Measurements from ENCODE around the gene IL12RB2.

IL12RB2 gene, protein sequence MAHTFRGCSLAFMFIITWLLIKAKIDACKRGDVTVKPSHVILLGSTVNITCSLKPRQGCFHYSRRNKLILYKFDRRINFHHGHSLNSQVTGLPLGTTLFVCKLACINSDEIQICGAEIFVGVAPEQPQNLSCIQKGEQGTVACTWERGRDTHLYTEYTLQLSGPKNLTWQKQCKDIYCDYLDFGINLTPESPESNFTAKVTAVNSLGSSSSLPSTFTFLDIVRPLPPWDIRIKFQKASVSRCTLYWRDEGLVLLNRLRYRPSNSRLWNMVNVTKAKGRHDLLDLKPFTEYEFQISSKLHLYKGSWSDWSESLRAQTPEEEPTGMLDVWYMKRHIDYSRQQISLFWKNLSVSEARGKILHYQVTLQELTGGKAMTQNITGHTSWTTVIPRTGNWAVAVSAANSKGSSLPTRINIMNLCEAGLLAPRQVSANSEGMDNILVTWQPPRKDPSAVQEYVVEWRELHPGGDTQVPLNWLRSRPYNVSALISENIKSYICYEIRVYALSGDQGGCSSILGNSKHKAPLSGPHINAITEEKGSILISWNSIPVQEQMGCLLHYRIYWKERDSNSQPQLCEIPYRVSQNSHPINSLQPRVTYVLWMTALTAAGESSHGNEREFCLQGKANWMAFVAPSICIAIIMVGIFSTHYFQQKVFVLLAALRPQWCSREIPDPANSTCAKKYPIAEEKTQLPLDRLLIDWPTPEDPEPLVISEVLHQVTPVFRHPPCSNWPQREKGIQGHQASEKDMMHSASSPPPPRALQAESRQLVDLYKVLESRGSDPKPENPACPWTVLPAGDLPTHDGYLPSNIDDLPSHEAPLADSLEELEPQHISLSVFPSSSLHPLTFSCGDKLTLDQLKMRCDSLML

GRCh38 chr1:67307251-67308060, at the start of gene IL12RB2:
Gene IL12RB2, plus strand, starts transcription at chr1:67307873. Its CDS starts 12,496 bp downstream, at chr1:67320369.
- TF ChIP-seq SCRT2 (tag by site-specific recombination; IDR thresholded peaks at IDR 0.05) (peak; percentile 48), ZNF785 (tag by site-specific recombination; IDR thresholded peaks at IDR 0.05) (no peak), OVOL3 (tag by site-specific recombination; IDR thresholded peaks at IDR 0.05) (no peak), KLF1 (tag by site-specific recombination; IDR thresholded peaks at IDR 0.05) (0 out of 2 replicates have a peak, but pooled peaks have one; percentile 18), GLIS1 (tag by site-specific recombination; IDR thresholded peaks at IDR 0.05) (no peak), ZBTB26 (tag by site-specific recombination; optimal IDR thresholded peaks at IDR 0.05) (peak; percentile 26), SP3 (tag by site-specific recombination; IDR thresholded peaks at IDR 0.05) (peak; percentile 20; the same call in 1 of the 2 replicates), SP2 (tag by site-specific recombination; IDR thresholded peaks at IDR 0.05) (0 out of 2 replicates have a peak, but pooled peaks have one; percentile 8), ZFHX2 (tag by site-specific recombination; conservative IDR thresholded peaks at IDR 0.05) (peak; percentile 46; the same call in 1 of the 2 replicates), ZNF223 (tag by site-specific recombination; IDR thresholded peaks at IDR 0.05) (no peak), ZNF335 (tag by site-specific recombination; conservative IDR thresholded peaks at IDR 0.05) (peak; percentile 42), ZBTB17 (tag by site-specific recombination; IDR thresholded peaks at IDR 0.05) (peak; percentile 58), ZNF544 (tag by site-specific recombination; IDR thresholded peaks at IDR 0.05) (no peak)
- H3K27ac ChIP-seq (ENCODE audit: extremely low read depth, low read depth, low read length): no peak within 1 kb of the TSS
- ChIA-PET CTCF (no interaction called here), POLR2A (no interaction called here)
- no peaks in the 10 kb centered on the region for H3K36me3 ChIP-seq (ENCODE audit: control insufficient read depth in 2 of 2, insufficient read depth in 1 of 2, low read length in 2 of 2)
- no peaks in the 10 kb centered on the region for H3K9me3 ChIP-seq (ENCODE audit: control insufficient read depth, insufficient read depth, low read depth, low read length)
- peak within 1 kb of the TSS; percentile 3; the same call in 1 of the 2 replicates for H3K4me3 ChIP-seq (ENCODE audit: low read depth, low read length)
- H3K4me1 ChIP-seq (ENCODE audit: control insufficient read depth, insufficient read depth, low read length): no peaks in the 10 kb centered on the region

GRCh38 chr1:67261680-67262079, 46.0 kb upstream of the IL12RB2 start:
- no peak for TF ChIP-seq ZNF747 (tag by site-specific recombination; IDR thresholded peaks at IDR 0.05)
- TF ChIP-seq ZNF184 (tag by site-specific recombination; IDR thresholded peaks at IDR 0.05): no peak
- no peak for TF ChIP-seq ZNF830 (tag by site-specific recombination; IDR thresholded peaks at IDR 0.05; ENCODE audit: low read depth)
- TF ChIP-seq MZF1 (tag by site-specific recombination; IDR thresholded peaks at IDR 0.05; ENCODE audit: borderline replicate concordance): no peak
- no peak for TF ChIP-seq ZNF518A (tag by site-specific recombination; conservative IDR thresholded peaks at IDR 0.05; ENCODE audit: low read depth)
- no peak for TF ChIP-seq ZNF114 (tag by site-specific recombination; IDR thresholded peaks at IDR 0.05)
- TF ChIP-seq ZNF404 (tag by site-specific recombination; IDR thresholded peaks at IDR 0.05): no peak
- no peak for TF ChIP-seq ZNF621 (tag by site-specific recombination; IDR thresholded peaks at IDR 0.05)
- Histone ChIP-seq H3K4me3 (ENCODE audit: low read depth, low read length) (no peak overlapping the region), H3K4me1 (ENCODE audit: control insufficient read depth, insufficient read depth, low read length) (no peaks in the 10 kb centered on the region), H3K27ac (ENCODE audit: extremely low read depth, low read depth, low read length) (no peak overlapping the region), H3K9me3 (ENCODE audit: control insufficient read depth, insufficient read depth, low read depth, low read length) (no peaks in the 10 kb centered on the region), H3K36me3 (ENCODE audit: control insufficient read depth in 2 of 2, insufficient read depth in 1 of 2, low read length in 2 of 2) (no peaks in the 10 kb centered on the region)
- ChIA-PET CTCF (interaction anchor here (0.8 to 1.3 kb wide), 5 partner anchors 10 to 50 kb away, joined by 3 to 8 read pairs (median 4); no protein-coding TSS in a partner anchor), POLR2A (no interaction called here)

Measured in HEK293 (cell line).